Suppressor macrophage treated with lipopolysaccharide for 4 hours (primary cell): ENCODE results near the gene SCAP.
"Not testable (repeated sequence)": the region's sequence is repeated elsewhere in the genome, so short reads cannot be mapped to it uniquely, and the experiment has no call there.

Experiments used
- DNase-seq: peaks from one replicate; pipeline ENCODE4 v3.0.0-alpha.2; 2020

Gene SCAP

GRCh38 chr3:47475570-47476329 lies at the start of gene SCAP:
Gene SCAP, minus strand, starts transcription at chr3:47475941. Its CDS starts 32,948 bp downstream, at chr3:47442993.
- peak; percentile 95 for DNase-seq

DNA sequence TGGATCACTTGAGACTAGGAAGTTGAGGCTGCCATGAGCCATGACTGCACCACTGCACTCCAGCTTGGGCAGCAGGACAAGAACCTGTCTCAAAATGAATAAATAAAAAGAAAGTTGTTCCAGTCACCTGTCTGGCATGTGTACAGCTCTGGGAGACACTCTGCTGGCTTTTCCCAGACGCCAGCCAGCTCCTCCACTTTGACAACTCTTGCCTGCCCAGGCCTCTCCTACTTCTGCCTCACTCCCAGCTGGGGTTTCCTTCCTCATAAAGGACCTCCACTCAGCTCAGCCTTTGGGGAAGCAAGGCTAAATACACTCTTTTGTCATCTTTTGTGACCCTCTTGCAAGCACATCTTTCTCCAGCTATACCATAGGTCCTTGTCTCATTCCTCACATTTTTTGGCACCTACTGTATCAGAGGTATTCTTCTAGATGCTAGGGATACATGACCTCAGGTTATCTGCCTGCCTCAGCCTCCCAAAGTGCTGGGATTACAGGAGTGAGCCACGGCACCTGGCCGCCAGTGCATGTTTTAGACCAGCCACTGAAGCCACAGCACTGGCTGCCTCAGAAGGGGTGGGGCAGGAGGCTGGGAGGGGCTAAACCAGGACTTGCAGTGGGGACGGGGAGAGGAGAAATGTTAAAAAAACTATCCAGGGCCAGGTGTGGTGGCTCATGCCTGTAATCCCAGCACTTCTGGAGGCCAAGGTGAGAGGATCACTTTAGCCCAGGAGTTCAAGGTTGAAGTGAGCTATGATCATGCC lies 47.8 kb upstream of the SCAP start:
- no peak for DNase-seq

- peak; percentile 94 for DNase-seq
Measured at GRCh38 chr3:47522082-47522987, 46.6 kb upstream of the SCAP start.

GRCh38 chr3:47520756-47521155 lies 45.0 kb upstream of the SCAP start:
- no peak for DNase-seq

GRCh38 chr3:47517937-47518336 lies 42.2 kb upstream of the SCAP start:
- DNase-seq = no peak

- no peak for DNase-seq
Measured at GRCh38 chr3:47515864-47516319, 40.2 kb upstream of the SCAP start.

DNA sequence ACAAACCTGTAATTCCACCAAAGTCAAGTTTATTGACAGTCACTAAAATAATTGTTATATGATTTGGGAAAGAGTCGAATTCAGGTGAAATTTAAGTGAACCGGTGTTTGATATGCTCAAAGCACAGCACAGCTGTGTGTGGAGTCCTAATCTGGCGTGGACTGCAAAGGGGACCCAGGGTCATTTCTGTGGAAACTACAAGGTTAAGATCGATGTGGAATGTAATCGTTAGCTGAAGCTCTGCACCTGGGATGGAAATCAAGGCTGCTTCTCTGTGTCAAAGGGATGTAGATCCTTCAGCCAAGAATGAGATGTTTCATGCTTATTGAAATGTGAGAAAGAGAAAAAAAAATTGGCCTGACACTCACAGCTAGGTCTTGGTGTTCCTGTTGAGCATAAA lies 39.4 kb upstream of the SCAP start:
- DNase-seq = no peak

- DNase-seq = peak; percentile 98
Measured at GRCh38 chr3:47513125-47513929, 37.6 kb upstream of the SCAP start, which contains the start of gene ELP6. Gene ELP6, minus strand, starts transcription at chr3:47513712. Its CDS starts 122 bp downstream, at chr3:47513590.

GRCh38 chr3:47512416-47513124 lies 36.8 kb upstream of the SCAP start:
- DNase-seq = peak; percentile 7

DNA sequence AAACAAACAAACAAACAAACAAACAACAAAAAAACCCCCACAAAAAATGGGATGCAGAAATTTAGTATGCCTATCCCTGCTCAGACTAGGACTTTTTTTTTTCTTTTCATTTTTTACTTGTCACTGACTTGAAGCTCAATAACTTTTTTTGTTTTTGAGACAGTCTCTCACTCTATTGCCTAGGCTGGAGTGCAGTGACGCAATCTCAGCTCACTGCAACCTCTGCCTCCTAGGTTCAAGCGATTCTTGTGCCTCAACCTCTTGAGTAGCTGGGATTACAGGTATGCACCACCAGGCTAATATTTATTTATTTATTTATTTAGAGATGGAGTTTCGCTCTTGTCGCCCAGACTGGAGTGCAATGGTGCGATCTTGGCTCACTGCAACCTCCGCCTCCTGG lies 29.5 kb upstream of the SCAP start:
- DNase-seq = not testable (repeated sequence)

DNA sequence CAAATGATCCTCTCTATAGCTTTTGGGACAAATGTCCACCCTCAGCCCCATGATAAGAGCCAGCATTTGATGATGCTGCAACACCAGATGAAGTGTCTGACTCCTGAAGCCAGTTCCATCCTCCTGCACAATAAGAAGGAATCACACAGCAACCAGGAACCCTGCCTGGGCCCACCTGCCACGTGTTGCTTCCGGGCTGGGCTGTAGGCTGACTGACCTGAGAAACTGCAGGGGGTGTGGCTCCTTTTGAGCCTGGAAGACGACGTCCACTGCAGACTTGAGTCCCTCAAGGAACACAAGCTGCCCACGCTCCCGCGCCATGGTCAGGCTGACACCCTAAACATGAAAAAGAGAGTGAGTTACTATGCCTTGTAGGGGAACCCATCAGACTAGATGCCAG lies 28.4 kb upstream of the SCAP start:
- no peak for DNase-seq

GRCh38 chr3:47503033-47503432 lies 27.3 kb upstream of the SCAP start:
- no peak for DNase-seq

- DNase-seq = no peak
Measured at GRCh38 chr3:47496892-47497291, 21.2 kb upstream of the SCAP start.

DNA sequence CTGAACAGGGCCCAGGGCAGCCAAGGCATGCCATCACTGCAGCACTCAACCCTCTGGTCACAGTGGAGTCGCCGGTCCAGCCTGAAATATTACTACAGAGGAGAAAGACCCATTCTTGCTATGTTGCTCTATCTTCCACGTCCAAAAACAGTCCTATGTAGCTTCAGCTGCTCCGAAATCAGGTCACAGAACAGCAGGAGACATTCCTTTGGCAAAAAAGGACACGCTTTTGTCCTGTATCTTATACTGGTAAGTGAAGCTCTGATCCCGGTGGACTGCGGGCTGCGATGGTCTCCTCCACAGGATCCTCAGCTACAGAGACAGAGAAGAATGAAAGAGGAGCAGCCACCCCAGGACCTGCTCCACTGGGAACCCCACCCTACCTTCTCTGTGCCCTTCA lies 20.1 kb upstream of the SCAP start:
- no peak for DNase-seq

- DNase-seq = no peak
Measured at GRCh38 chr3:47495111-47495510, 19.4 kb upstream of the SCAP start.

DNA sequence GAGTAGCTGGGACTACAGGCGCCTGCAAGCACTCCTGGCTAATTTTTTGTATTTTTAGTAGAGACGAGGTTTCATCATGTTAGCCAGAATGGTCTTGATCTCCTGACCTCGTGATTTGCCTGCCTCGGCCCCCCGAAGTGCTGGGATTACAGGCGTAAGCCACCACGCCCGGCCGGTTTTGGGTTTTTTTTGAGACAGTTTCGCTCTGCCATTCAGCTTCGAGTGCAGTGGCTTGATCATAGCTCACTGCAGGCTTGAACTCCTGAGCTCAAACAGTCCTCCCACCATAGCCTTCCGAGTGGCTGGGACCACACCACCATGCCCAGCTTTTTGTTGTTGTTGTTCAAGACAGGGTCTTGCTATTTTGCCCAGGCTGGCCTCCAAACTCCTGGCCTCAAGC lies 16.0 kb upstream of the SCAP start:
- no peak for DNase-seq

DNA sequence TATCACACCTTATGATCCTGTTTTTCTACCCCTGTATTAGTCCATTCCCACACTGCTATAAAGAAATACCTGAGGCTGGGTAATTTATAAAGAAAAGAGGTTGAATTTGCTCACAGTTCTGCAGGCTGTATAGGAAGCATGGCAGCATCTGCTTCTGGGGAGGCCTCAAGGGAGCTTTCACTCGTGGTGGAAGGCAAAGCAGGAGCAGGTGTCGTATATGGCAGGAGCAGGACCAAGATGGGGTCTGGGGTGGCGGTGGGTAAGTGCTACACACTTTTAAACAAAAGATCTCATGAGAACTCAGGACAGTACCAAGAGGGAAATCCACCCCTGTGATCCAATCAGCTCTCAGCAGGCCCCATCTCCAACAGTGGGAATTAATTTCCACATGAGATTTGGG lies 15.4 kb upstream of the SCAP start:
- DNase-seq = no peak

- DNase-seq = no peak
Measured at GRCh38 chr3:47487265-47487664, 11.5 kb upstream of the SCAP start.

DNA sequence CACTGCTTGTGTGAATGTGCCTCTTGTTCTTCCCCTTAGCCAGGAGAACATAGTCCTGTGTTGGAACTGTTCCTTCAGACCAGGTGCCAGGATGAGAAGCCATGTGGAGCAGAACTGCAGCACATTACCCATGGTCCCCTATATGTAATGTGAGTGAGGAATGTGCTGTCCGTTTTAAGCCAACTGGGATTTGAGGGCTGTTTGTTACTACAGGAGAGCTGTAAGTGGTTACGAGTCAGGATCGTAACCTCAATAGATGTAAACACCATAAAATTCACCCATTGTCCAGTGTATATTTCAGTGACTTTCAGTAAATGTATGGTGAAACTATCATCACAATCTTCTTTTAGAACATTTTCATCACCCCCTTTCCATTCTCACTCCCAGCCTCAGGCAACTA lies 10.1 kb upstream of the SCAP start:
- DNase-seq = no peak

GRCh38 chr3:47482366-47482765 lies 6.6 kb upstream of the SCAP start:
- DNase-seq = no peak

DNA sequence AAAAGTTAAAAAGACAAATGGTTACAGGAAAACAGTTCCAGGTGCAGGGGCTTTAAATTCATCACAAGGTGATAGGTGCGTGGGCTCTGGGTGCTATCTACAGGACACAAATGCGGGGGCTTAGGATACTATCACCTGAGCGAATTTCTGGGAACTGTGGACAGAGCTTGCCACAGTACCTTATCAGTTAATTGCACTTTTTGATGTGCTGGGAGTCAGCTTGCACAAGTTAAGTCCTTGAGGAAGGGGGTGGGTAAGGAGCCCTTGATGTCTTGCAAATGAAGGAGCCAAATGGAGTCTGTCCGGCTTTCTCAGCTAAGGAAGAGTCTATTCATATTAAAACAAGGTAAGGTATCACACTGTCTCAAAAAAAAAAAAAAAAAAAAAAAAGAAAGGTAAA lies 6.0 kb upstream of the SCAP start:
- DNase-seq = not testable (repeated sequence)

- not testable (repeated sequence) for DNase-seq
Measured at GRCh38 chr3:47480267-47480666, 4.5 kb upstream of the SCAP start.
